NOMO-1 (cell line): ENCODE results near the gene TMEM174.

ENCODE experiments used
- DNase-seq, 2 experiments: peaks; one replicate each; lab custom pipeline; 2025; ENCODE audit not compliant: unreplicated experiment in 2 of 2; lab: John Stamatoyannopoulos, UW

The TMEM174 gene, protein sequence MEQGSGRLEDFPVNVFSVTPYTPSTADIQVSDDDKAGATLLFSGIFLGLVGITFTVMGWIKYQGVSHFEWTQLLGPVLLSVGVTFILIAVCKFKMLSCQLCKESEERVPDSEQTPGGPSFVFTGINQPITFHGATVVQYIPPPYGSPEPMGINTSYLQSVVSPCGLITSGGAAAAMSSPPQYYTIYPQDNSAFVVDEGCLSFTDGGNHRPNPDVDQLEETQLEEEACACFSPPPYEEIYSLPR

DNA sequence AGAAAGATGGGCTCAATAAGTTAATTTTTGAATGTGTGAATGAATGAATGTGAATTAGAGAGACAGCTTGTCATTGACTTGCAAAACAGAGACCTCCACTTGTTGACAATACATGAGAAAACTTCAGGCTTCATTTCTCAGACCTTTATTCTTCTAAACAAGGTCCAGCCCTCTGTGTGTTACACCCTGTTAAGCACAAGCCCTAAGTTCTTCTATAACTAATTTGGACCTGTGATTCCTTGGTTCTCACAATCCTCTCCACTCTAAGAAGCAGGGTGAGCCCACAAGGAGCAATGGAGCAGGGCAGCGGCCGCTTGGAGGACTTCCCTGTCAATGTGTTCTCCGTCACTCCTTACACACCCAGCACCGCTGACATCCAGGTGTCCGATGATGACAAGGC lies at the start of gene TMEM174:
TSS of gene TMEM174 (plus strand) at position 243 of the 400 bp plus-strand sequence. CDS start at position 294, 51 bp downstream.
- DNase-seq: no peak

DNA sequence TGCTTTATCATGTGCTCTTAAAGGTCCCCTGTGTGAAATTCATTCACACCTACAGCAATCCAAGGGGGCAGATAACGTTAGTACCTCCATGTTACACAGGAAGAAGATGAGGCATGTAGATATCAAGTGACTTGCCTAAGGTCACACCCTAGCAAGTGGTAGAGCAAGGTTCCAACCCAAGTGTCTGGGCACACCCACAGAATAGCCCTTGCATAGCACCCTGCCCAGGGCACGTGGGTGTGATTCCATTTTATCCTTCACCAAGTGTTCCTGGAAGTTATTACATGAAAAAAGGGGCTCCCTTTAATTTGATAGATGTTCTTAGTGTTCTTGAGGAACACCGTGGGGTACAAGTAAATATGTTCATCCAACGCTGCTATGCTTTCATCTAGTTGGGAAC lies 47.7 kb upstream of the TMEM174 start:
- DNase-seq: no peak

DNA sequence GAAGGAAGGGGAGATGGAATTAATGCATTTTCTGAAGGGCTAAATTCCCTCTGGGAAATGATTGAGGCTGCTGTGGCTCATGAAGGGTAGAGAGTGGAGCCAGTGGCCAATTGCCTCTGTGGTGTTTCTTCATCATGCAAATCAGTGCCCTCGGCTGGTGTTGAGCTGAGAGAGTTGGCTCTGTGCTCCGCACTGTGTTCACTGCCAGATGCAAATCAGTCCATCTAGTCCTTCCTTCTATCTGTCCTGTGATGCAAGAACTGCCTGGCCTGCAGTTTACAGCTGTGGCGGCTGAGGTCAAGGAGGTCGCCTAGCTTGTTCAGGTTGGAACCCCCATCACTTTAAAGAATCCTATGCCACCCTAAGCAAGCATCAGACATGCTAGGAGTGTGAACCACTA lies 46.6 kb upstream of the TMEM174 start:
- DNase-seq: no peak

DNA sequence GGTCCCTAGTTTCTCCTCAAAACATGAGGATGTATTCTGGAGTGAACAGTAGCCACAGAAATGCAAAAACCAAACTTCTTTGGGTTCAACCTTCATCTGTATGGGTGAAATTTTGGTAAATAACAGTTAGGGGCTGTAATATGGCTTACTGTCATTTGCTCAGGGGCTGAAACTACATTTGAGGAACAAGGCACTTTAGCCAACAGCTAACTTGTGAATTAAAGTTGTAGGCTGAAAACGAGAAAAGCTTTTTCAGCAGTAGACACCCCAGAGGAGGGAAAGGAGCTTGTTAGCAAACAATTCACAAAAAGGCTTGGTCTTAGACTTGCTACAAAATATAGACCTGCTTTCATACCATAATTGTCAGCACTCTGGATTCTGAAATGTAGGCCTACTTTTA lies 46.0 kb upstream of the TMEM174 start:
- DNase-seq: no peak

DNA sequence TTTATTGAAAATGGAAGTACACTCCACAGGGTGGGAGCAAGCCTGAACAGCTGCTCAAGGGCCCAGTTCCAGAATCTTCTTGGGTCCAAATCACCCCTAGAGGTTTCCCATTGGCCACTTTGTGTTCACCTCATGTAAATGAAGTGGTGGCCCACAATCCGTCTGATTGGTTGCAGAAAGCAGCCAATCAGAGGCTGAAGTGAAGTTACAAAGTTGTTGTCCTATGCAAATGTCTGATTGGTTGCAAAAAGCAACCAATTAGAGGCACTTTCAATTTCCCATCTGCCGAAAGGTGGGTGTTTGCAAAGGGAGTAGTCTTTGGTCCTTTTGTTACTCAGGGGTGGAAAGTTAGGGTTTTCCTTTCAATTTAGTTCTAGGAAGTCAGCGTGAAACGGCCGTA lies 43.9 kb upstream of the TMEM174 start:
- no peak for DNase-seq

DNA sequence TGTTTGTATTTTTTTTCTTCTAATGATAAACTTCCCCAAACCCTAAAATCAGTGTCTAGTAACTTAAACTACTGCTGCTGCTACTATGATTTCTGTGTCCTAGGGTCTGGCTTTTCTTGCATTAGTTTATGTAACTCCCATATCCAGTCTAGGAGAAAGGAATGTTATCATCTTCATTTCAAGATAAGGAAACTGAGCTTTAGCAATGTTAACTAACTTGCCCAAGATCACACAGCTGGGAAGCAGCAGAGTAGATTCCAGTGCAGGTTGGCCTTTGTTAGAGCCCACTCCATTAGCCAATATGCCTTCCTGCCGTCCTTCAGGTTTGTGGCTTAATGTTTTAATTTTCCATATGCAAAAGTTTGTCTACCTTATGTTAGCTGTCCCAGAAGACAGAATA lies 42.2 kb upstream of the TMEM174 start:
- DNase-seq: no peak

DNA sequence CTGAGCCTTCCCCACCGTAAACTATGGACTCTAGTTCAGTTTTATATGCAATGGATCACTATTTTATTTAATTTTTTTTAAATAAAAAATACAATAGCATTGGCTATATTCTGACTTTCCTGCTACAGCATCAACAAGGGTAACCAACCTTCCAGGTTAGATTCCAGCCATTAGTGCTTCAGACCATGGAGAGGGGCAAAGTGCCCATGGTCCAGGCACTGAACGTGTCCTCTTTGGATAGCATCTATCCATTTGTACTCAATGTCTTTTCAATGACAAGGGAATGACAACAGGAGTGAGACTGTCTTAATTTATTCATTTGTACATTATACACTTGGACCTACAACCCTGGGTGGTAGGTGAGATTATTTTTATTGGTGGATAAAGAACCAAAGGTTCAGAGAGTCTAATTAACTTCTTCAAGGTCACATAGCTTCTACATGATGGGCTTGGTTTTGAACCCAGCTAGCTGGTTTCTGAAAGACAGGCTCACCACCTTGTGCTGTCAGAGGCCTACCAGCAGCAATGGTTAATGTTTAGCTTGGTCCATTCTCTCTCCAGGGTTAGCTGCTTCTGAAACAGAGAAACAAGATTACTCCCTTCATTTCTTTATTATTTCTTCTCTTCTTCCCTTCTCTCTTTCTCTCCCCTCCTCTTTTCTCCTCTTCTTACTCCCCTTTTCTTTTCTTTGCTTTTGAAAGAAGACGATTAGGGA lies 41.1 kb upstream of the TMEM174 start:
- DNase-seq: no peak

DNA sequence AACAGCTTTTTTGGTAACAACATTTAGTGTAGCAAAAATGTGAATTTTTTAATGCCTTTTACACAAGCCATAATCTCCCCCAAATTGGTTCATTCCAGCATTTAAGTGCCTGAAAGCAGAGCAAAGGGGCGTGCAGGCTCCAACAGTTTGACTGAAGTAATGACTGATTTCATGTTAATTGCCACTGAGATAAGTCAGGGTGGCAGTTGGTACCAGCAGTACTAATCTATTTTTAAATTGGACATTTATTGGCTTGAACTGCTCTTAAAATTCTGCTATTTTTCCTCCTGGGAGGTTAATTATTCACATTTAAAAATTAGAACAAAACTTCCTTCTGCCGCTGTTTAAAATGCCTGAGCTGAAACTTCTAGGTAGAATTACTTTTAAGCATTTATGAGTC lies 40.2 kb upstream of the TMEM174 start:
- DNase-seq: no peak

DNA sequence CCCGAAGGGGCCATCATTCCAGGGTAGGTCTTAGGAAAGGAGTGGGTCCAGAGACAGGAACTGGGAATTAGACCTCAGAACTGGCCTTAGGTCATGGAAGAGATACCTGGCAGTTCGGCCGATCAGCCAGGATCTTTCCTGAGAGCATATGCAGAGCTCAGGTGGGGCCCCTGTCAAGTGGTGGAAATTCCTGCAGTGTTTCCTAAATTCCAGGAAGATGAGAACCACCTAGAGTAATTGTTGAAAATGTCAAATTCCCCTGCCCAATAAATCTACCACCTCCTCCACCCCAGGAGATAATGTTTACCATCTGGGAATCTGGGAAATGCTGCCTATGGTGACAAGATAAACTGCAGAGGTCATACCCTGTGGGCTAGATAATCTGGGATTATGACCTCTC lies 38.0 kb upstream of the TMEM174 start:
- DNase-seq: no peak

DNA sequence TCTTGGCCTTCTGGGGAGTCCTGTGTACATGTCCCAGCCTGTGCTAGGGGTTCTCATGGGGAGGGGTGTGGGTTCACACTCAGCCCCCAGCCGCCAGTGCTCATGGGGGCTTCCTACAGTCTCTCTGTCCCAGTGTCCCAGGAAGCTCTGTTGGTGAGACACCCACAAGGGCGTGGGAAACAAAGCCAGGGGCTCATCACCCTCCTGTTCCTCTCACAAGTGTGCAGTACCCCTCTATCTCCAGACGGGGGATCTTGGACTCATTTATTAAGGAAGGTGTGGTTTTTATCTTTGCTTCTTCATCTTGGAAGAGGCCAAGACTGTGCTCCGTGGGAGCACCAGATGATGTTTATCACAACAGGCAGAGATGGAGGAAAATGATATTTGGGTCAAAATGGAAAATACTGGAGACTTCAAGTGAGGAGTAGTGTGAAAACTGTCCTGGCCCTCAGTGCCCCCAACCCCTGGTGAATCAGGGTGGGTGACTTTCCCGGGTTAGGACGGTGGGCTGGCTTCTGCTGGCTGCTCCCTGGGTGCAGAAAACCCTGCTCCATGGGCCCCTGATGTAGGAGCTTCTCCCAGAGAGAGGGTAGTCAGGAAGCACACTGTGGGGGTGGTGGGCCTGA lies 37.5 kb upstream of the TMEM174 start:
- peak in 1 of 2 experiments; percentile 19 for DNase-seq

DNA sequence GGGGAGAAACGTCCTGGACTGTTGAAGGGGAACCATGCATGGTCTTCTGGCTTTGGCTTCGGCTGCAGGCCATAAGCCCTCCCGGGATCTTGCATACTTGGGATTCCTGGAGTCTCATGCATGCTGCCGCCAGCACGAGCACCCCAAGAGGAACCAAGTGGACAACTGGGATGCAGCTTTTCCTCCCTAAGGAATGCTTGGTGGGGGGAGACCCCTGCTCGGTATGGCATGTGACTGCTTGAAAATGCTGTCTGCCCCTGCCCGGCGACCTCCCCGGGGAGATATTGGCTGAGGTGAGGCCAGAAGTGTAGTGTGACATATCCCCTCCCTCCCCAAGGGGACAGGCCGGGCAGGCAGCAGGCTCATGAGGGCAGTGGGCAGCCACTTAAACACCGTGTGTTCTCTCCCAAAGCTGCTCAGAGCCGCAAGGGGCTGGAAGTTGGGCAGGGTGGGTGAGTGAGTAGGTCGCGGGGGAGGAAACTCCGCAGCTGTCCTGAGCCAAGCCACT lies 36.9 kb upstream of the TMEM174 start:
- no peak for DNase-seq

DNA sequence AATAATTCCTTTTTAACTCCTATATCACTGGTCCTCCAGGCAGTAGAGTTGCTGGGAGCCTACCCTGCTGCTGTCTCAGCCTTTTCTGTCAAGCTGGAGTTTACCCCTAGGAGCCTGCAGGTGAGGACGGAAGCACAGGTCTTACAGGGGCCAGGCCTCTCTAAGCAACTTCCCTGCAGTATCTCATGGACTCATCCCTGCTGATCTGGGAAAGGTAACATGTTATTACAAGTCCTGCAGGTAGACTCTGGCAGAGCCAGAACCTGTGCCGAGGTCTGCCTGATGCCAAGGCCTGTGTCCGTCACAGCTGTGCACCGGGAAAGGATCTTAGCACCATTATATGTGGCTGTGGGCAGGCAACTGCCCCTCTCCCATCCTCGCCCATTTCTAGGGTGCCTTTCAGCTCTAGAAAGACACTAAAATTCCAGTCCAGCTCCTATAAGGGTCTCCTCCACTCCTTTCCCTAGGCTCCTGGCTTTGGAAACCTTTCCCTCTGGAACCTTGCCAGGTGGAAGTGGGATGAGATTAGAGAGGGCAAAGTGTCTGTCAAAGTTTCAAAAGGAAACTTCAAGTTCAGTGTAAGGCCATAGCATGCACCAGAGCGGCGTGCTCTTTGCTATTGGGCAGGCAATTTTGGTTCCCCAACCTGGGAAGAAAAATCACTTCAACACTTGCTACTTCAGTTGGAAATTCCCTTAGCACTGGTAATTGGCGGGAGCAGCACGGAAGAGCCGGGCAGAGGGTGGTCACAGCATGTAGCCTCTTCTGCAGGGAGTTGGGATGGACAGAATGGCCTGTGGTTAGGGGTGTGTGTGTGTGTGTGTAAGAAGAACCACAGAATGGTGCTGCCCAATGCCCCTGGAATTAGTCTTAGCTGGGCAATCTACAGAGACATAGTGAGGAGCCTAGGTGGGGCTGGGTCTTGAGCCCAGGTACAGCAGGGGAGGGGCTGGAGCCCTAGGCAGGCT lies 35.1 kb upstream of the TMEM174 start:
- DNase-seq: no peak

DNA sequence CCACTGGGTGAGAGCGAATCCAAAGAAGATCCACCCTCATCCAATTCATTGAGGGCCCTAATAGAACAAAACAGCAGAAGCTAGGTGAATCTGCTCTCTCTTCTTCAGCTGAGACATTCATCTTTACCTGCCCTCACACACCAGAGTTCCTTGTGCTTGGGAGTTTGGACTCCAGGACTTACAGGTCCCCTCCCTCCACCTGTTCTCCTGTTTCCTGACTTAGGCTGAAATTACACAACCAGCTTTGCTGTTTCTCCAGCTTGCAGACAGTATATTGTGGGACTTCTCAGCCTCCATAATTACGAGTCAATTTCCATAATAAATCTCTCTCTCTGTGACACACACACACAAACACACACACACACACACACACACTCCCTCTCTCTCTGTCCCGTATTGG lies 33.5 kb upstream of the TMEM174 start:
- no peak for DNase-seq

DNA sequence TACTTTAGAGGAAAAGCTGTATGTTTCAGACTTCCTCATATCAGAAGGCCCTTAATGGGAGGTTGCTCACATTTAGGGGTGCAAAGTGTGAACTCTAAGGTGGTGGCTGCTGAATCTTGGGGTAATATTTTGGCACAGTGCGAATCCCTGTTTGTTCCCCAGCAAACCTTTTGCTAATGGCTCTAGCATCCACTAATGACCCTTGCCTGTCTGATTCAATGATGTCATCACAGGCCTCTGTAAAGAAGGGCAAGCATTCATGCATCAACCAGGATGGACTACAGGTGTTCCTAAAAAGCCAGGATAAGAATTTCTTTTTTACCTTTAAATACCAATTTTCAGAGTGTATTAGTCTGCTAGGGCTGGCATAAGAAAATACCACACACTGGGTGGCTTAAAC lies 32.2 kb upstream of the TMEM174 start:
- DNase-seq: no peak

DNA sequence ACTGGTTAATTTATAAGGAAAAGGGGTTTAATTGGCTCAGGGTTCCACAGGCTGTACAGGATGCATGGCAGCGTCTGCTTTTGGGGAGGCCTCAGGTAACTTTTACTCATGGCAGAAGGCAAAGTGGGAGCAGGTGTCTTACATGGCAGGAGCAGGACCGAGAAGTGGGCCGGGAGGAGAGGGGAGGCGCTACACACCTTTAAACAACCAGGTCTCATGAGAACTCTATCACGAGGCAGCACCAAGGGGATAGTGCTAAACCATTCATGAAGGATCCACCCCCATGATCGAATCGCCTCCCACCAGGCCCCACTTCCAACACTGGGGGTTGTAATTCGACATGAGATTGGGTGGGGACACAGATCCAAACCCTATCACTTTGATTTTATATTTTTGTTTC lies 31.0 kb upstream of the TMEM174 start:
- DNase-seq: no peak

DNA sequence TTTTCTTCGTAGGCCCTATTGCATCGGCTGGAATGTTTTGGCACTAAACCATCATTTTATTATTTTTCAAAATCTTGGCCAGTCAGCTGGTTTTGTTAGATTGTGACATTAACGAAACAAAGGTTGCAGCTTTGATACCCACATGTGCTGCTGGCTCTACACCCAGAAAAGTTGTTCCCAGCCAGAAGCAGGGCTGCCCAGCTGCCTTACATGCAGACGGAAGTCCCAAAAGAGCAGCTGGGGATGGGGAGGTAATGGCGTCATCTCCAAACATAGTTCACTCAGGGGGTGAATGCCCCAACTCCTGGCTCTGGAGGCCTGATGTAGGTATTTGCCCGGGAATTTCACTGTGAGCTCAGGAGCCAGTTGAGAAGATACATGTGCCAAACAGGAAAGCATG lies 29.3 kb upstream of the TMEM174 start:
- no peak for DNase-seq

DNA sequence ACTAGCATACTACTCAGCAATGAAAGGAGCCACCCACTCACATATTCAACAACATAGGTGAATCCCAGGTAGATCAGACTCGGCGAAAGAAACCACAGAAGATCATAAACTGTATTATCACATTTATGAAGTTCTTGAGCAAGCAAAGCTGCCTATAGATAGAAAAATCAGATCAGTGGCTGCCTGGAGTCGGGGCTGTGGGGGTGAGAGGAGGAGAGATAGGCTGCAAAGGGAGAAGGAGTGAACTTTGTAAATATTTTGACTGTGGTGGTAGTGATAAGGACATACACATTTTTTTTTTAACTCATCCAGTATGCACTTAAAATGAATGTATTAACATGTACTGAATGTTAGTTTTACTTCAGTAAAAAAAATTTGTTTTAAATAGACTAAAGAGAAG lies 23.5 kb upstream of the TMEM174 start:
- DNase-seq: no peak

DNA sequence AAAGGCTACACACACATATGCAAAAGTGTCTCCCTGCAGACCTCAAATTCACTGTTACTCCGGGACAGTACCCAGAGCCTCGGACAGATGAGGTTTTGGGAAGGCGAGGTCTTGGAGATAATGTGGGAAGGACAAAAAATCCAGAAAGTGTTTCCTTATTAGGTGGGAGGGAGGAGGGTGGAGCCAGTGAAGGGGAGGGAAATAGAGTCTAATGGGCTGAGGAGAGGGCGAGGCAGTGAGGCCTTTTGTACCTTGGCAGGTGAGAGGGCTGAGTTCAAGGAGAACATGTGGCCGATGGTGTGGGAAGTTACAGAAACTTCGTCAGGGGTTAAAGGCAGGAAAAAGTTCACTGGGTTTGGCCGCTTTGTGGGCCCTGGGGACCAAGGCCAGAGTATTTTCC lies 22.1 kb upstream of the TMEM174 start:
- no peak for DNase-seq

DNA sequence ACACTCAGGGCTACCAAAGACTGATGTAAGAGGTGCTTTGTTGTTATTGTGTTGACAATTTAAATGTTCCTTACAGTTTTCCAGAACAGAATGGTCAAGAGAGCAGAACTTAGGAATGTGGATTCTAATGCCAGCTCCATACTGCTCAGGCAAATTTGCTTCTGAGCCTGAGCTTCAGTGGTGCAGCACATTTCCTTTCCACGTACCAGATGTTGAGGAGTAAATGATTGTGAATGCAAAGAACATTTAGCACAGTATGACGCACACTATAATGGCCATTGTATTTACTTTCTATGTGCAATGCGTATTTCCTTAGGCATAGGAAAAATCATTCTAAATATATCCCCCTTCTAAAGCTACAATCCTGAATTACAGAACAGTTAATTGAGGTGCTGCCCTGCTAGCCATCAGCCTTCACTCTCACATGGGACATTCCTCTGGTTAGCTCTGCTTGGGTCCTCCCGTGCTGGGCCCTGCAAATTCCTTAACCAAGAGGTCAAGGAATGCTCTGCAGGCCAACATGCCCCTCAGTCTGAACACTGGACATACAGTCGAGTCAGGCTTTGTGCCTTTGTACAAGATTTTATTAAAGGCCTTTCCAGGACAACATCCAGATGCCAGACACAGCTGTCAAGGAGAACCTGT lies 21.1 kb upstream of the TMEM174 start:
- DNase-seq: no peak
